K562 (cell line): ENCODE results near the gene DAPK2. TPM values are rescaled to one million over a fixed set of nuclear protein-coding genes. Genes with fewer than 3 reads are reported as not detected.

Source experiments
- AFF1 ChIP-seq, 2 experiments: fragments of 450-650 bp; IDR thresholded peaks; 2 replicates each; pipeline ENCODE4 v1.6.1; 2018; ENCODE audit warnings: mild to moderate bottlenecking in 2 of 2, low read depth in 1 of 2; ENCODE audit not compliant: partially characterized antibody in 2 of 2
- CREBBP ChIP-seq: IDR thresholded peaks from one replicate; pipeline ENCODE4 v1.6.1; 2012; ENCODE audit warnings: low read depth, mild to moderate bottlenecking, control low read depth, inconsistent platforms, low read length
- ETV1 ChIP-seq: fragments of 450-650 bp; conservative IDR thresholded peaks from 2 replicates; pipeline ENCODE4 v1.6.1; 2016; ENCODE audit warnings: missing genetic modification characterization, control low read depth, low read depth, missing compliant biosample characterization
- HIVEP1 ChIP-seq: fragments of 250-450 bp; sonication (Bioruptor Pico); IDR thresholded peaks from 2 replicates; pipeline ENCODE4 v1.4.0; 2020; ENCODE audit warnings: mild to moderate bottlenecking
- HNRNPK ChIP-seq: fragments of 200-400 bp; formaldehyde crosslinking; IDR thresholded peaks from one replicate; pipeline ENCODE4 v1.6.1; 2018; ENCODE audit warnings: mild to moderate bottlenecking, low read depth, low read length; ENCODE audit not compliant: poor library complexity, severe bottlenecking
- HNRNPLL ChIP-seq: fragments of 200-400 bp; formaldehyde crosslinking; IDR thresholded peaks from 2 replicates; pipeline ENCODE4 v1.6.1; 2017; ENCODE audit warnings: low read length, low read depth, mild to moderate bottlenecking; ENCODE audit not compliant: poor library complexity, severe bottlenecking
- ILK ChIP-seq: fragments of 450-650 bp; IDR thresholded peaks from 2 replicates; pipeline ENCODE4 v1.6.1; 2016; ENCODE audit warnings: missing genetic modification characterization, low read depth, mild to moderate bottlenecking, missing compliant biosample characterization, moderate library complexity, borderline replicate concordance
- L3MBTL2 ChIP-seq: fragments of 450-650 bp; IDR thresholded peaks from 2 replicates; pipeline ENCODE4 v1.6.1; 2016; ENCODE audit warnings: mild to moderate bottlenecking, moderate library complexity
- MNT ChIP-seq, 2 experiments: fragments of 450-650 bp; conservative IDR thresholded peaks; 2 replicates each; pipeline ENCODE4 v1.6.1; 2017; ENCODE audit warnings: mild to moderate bottlenecking in 2 of 2, moderate library complexity in 2 of 2
- PTTG1 ChIP-seq: fragments of 450-650 bp; IDR thresholded peaks from 2 replicates; pipeline ENCODE4 v1.6.1; 2016; ENCODE audit warnings: low read depth, mild to moderate bottlenecking, missing genetic modification characterization, missing compliant biosample characterization
- PYGO2 ChIP-seq: fragments of 450-650 bp; IDR thresholded peaks from 2 replicates; pipeline ENCODE4 v1.6.1; 2016; ENCODE audit warnings: mild to moderate bottlenecking, missing genetic modification characterization, moderate library complexity, missing compliant biosample characterization
- SIN3A ChIP-seq, 2 experiments: fragments of 150-350 bp in 1 of 2; IDR thresholded peaks; 2 replicates each; pipeline ENCODE4 v1.6.1; 2011 to 2016; ENCODE audit warnings: borderline replicate concordance in 2 of 2, low read depth in 2 of 2, low read length in 2 of 2, mild to moderate bottlenecking in 2 of 2, moderate library complexity in 2 of 2; ENCODE audit not compliant: control insufficient read depth in 1 of 2
- TAL1 ChIP-seq: fragments of 450-650 bp; IDR thresholded peaks from 2 replicates; pipeline ENCODE4 v1.6.1; 2016; ENCODE audit warnings: mild to moderate bottlenecking
- TCF7 ChIP-seq: sonication (generic); IDR thresholded peaks from 2 replicates; pipeline ENCODE4 v1.6.1; 2016; ENCODE audit warnings: antibody characterized with exemption, borderline replicate concordance
- TGIF2 ChIP-seq: sonication (generic); formaldehyde crosslinking; IDR thresholded peaks from 2 replicates; pipeline ENCODE4 v1.8.1; 2022; ENCODE audit warnings: mild to moderate bottlenecking, missing genetic modification reagents, moderate library complexity
- THAP12 ChIP-seq: fragments of 250-450 bp; sonication (Bioruptor Pico); IDR thresholded peaks from 2 replicates; pipeline ENCODE4 v1.9.0; 2021; ENCODE audit warnings: mild to moderate bottlenecking, inconsistent platforms
- ZNF274 ChIP-seq: IDR thresholded peaks from 2 replicates; pipeline ENCODE4 v1.6.1; 2011; ENCODE audit warnings: low read depth, mild to moderate bottlenecking, low read length, moderate library complexity, borderline replicate concordance
- ZNF347 ChIP-seq: fragments of 450-650 bp; formaldehyde crosslinking; IDR thresholded peaks from 2 replicates; pipeline ENCODE4 v1.4.0; 2020; ENCODE audit warnings: low read depth, mild to moderate bottlenecking, moderate library complexity
- polyA plus RNA-seq, 8 experiments: library from polyadenylated mRNA; depleted of rRNA in 4 of 8; stranded (reverse) in 5 of 8; unstranded in 3 of 8; fragments of >200 nt; fragmentation: Nextera tagmentation in 2 of 8; fragmentation: Illumina TruSeq in 1 of 8; extraction: Ambion mirVana in 2 of 8; extraction: Trizol in 1 of 8; gene quantifications; 2 replicates each; pipeline versions ENCODE4 v1.2.1 to v1.2.3, GENCODE V29; 2011 to 2014; ENCODE audit warnings: inconsistent platforms in 1 of 8, missing spikeins in 1 of 8
- total RNA-seq, 7 experiments: library from RNA; depleted of rRNA in 6 of 7; stranded (reverse); fragments of >200 nt in 6 of 7; fragmentation: Illumina TruSeq in 2 of 7; extraction: Trizol in 2 of 7; gene quantifications; 2 replicates each; pipeline versions ENCODE4 v1.2.1 to v1.2.3, GENCODE V29; 2011 to 2021; ENCODE audit warnings: low replicate concordance in 1 of 7

DAPK2 gene
- total and polyA plus RNA-seq, 9 of the 15 experiments (the other 6 are each of a cell fraction or from before 2014, with no cell fraction given): 0.14 to 5.2 (median 2.2) TPM

- no peak for TF ChIP-seq HNRNPLL
- no peak for TF ChIP-seq ZNF274
- peak; percentile 66 for TF ChIP-seq ETV1 (tag)
- peak; percentile 60; the same call in 1 of the 2 replicates for TF ChIP-seq L3MBTL2
- TF ChIP-seq HIVEP1: no peak
- TF ChIP-seq ILK (tag): no peak
- TF ChIP-seq MNT (conservative IDR thresholded peaks at IDR 0.05): peak; percentile 62 to 70
- no peak for TF ChIP-seq CREBBP
- no peak for TF ChIP-seq TCF7
- no peak for TF ChIP-seq TAL1
- no peak for TF ChIP-seq ZNF347
- TF ChIP-seq HNRNPK: no peak
- no peak for TF ChIP-seq PTTG1 (tag)
- no peak for TF ChIP-seq TGIF2 (CRISPR knock-in tag)
- no peak for TF ChIP-seq THAP12 (CRISPR knock-in tag)
- TF ChIP-seq AFF1 (IDR thresholded peaks at IDR 0.05; ENCODE audit: low read depth in 1 of 2, partially characterized antibody in 2 of 2): peak in 1 of 2 experiments; percentile 98
- TF ChIP-seq SIN3A (IDR thresholded peaks at IDR 0.05; ENCODE audit: borderline replicate concordance in 2 of 2, control insufficient read depth in 1 of 2, low read depth in 2 of 2, low read length in 2 of 2): 0 out of 4 replicates have a peak, but pooled peaks of 1 of the 2 experiments have one; percentile 59
- no peak for TF ChIP-seq PYGO2 (tag)
Measured at GRCh38 chr15:64093627-64094417, 47.5 kb upstream of the DAPK2 start, which contains the start of gene CIAO2A (continued).
